H1 (cell line): Measurements from ENCODE around the gene HIVEP3. TPM values are rescaled to one million over a fixed set of nuclear protein-coding genes. Genes with fewer than 3 reads are reported as not detected.
A peak's percentile ranks its signal among the peaks of the same experiment; 100 is the strongest.

Source experiments
- CTCF ChIA-PET: fragments of 300-600 bp; sonication (Branson Sonifier 250); formaldehyde crosslinking; loops from one replicate; lab custom pipeline; 2021; ENCODE audit not compliant: partially characterized antibody; lab: Charles Lee
- POLR2A ChIA-PET: fragments of 300-600 bp; sonication (Branson Sonifier 250); formaldehyde crosslinking; loops from one replicate; lab custom pipeline; 2021; ENCODE audit warnings: inconsistent platforms; ENCODE audit not compliant: partially characterized antibody; lab: Charles Lee
- DNase-seq, 2 experiments: peaks; one replicate each; pipeline versions ENCODE4 v3.0.0 to v3.0.0-alpha.2; 2010 to 2022; ENCODE audit warnings: low spot score in 2 of 2, low read depth in 1 of 2, mixed read lengths in 1 of 2
- FAIRE-seq: peaks from 2 replicates; lab custom pipeline; 2011; peaks lifted over from hg19 to GRCh38; lab: Jason Lieb, UNC
- H2AFZ ChIP-seq: 2 replicates; pipeline ENCODE4 v1.8.1; 2012; ENCODE audit warnings: low read length, inconsistent platforms
- H2AK5ac ChIP-seq: 2 replicates; pipeline ENCODE4 v1.6.1; 2013; ENCODE audit warnings: low read depth, low read length
- H2BK120ac ChIP-seq: replicated peaks from 2 replicates; pipeline ENCODE3; 2013; ENCODE audit warnings: low read depth, low read length, inconsistent platforms
- H2BK12ac ChIP-seq: 2 replicates; pipeline ENCODE4 v1.6.1; 2013; ENCODE audit warnings: low read depth, low read length
- H2BK15ac ChIP-seq: 2 replicates; pipeline ENCODE4 v1.6.1; 2013; ENCODE audit warnings: low read length
- H2BK20ac ChIP-seq: 2 replicates; pipeline ENCODE4 v1.6.1; 2013; ENCODE audit warnings: low read length
- H2BK5ac ChIP-seq: 2 replicates; pipeline ENCODE4 v1.6.1; 2013; ENCODE audit warnings: low read depth, low read length
- H3K14ac ChIP-seq: 2 replicates; pipeline ENCODE4 v1.6.1; 2013; ENCODE audit warnings: inconsistent platforms; ENCODE audit not compliant: insufficient read length
- H3K18ac ChIP-seq: 2 replicates; pipeline ENCODE4 v1.6.1; 2013; ENCODE audit warnings: low read length; ENCODE audit errors: extremely low read depth
- H3K23ac ChIP-seq: 2 replicates; pipeline ENCODE4 v1.6.1; 2013; ENCODE audit warnings: inconsistent platforms; ENCODE audit not compliant: insufficient read length
- H3K23me2 ChIP-seq: 2 replicates; pipeline ENCODE4 v1.6.1; 2013; ENCODE audit warnings: low read depth, low read length
- H3K27ac ChIP-seq: 2 replicates; pipeline ENCODE4 v1.6.1; 2011; ENCODE audit warnings: low read depth, low read length, inconsistent platforms
- H3K27me3 ChIP-seq, 4 experiments: replicated peaks in 1 of 4; 1 replicate in 1 of 4; 2 replicates in 3 of 4; pipeline versions ENCODE4 v1.6.1 to v1.8.1; 2011 to 2013; ENCODE audit warnings: low read length in 3 of 4, mild to moderate bottlenecking in 3 of 4, inconsistent platforms in 2 of 4, mixed read lengths in 2 of 4, moderate library complexity in 1 of 4; ENCODE audit not compliant: control insufficient read depth in 3 of 4, insufficient read depth in 3 of 4; ENCODE audit errors: extremely low read depth in 1 of 4
- H3K36me3 ChIP-seq, 4 experiments: 2 replicates each; pipeline versions ENCODE4 v1.6.1 to v1.8.1; 2011 to 2013; ENCODE audit warnings: mild to moderate bottlenecking in 4 of 4, low read length in 3 of 4, moderate library complexity in 2 of 4, control low read depth in 1 of 4, inconsistent platforms in 1 of 4; ENCODE audit not compliant: insufficient read depth in 4 of 4, control insufficient read depth in 2 of 4
- H3K4ac ChIP-seq: replicated peaks from 2 replicates; pipeline ENCODE3; 2013; ENCODE audit warnings: low read length, low read depth, mixed read lengths, inconsistent platforms; ENCODE audit not compliant: insufficient read length
- H3K4me1 ChIP-seq, 4 experiments: replicated peaks in 1 of 4; 1 replicate in 1 of 4; 2 replicates in 3 of 4; pipeline versions ENCODE4 v1.6.1 to v1.8.1; 2011 to 2013; ENCODE audit warnings: low read length in 3 of 4, inconsistent platforms in 2 of 4, mixed read lengths in 1 of 4; ENCODE audit not compliant: insufficient read depth in 4 of 4, control insufficient read depth in 3 of 4
- H3K4me2 ChIP-seq, 2 experiments: 2 replicates each; pipeline versions ENCODE4 v1.6.1 to v1.8.1; 2011 to 2013; ENCODE audit warnings: low read depth in 2 of 2, low read length in 2 of 2, control low read depth in 1 of 2, inconsistent platforms in 1 of 2, mild to moderate bottlenecking in 1 of 2; ENCODE audit not compliant: insufficient read depth in 1 of 2
- H3K4me3 ChIP-seq, 4 experiments: fragments of 200-600, 300-600 bp in 1 of 4; sonication (generic), shearing (Covaris generic), sonication (Bioruptor Twin) in 1 of 4; 2 replicates each; pipeline versions ENCODE4 v1.5.1 to v1.8.1; 2011 to 2016; ENCODE audit warnings: low read length in 4 of 4, low read depth in 3 of 4, control low read depth in 2 of 4, inconsistent platforms in 2 of 4, mild to moderate bottlenecking in 2 of 4, mixed read lengths in 1 of 4, moderate library complexity in 1 of 4; ENCODE audit not compliant: insufficient read depth in 2 of 4; ENCODE audit errors: extremely low read depth in 1 of 4
- H3K56ac ChIP-seq: replicated peaks from 2 replicates; pipeline ENCODE3; 2013; ENCODE audit warnings: low read depth, mild to moderate bottlenecking, mixed read lengths, low read length, inconsistent platforms; ENCODE audit not compliant: insufficient read length
- H3K79me1 ChIP-seq: 2 replicates; pipeline ENCODE4 v1.6.1; 2013; ENCODE audit warnings: low read depth, low read length, control low read depth
- H3K79me2 ChIP-seq, 2 experiments: 2 replicates each; pipeline versions ENCODE4 v1.6.1 to v1.8.1; 2012 to 2013; ENCODE audit warnings: low read length in 2 of 2, mild to moderate bottlenecking in 2 of 2, inconsistent platforms in 1 of 2; ENCODE audit not compliant: insufficient read depth in 2 of 2, control insufficient read depth in 1 of 2
- H3K9ac ChIP-seq, 4 experiments: replicated peaks in 1 of 4; 1 replicate in 1 of 4; 2 replicates in 3 of 4; pipeline versions ENCODE4 v1.6.1 to v1.8.1; 2011 to 2013; ENCODE audit warnings: low read depth in 3 of 4, low read length in 3 of 4, control low read depth in 2 of 4, mild to moderate bottlenecking in 2 of 4, moderate library complexity in 2 of 4, inconsistent platforms in 1 of 4; ENCODE audit errors: extremely low read depth in 1 of 4
- H3K9me3 ChIP-seq, 2 experiments: 2 replicates each; pipeline versions ENCODE4 v1.6.1 to v1.8.1; 2012 to 2013; ENCODE audit warnings: mild to moderate bottlenecking in 2 of 2, moderate library complexity in 2 of 2, control low read depth in 1 of 2, inconsistent platforms in 1 of 2, low read depth in 1 of 2, low read length in 1 of 2, mixed read lengths in 1 of 2; ENCODE audit not compliant: insufficient read depth in 2 of 2
- H4K20me1 ChIP-seq, 2 experiments: replicated peaks in 1 of 2; 2 replicates each; pipeline versions ENCODE3 to v1.8.1; 2011 to 2013; ENCODE audit warnings: inconsistent platforms in 2 of 2, low read length in 2 of 2, mild to moderate bottlenecking in 1 of 2; ENCODE audit not compliant: insufficient read depth in 2 of 2, control insufficient read depth in 1 of 2
- H4K5ac ChIP-seq: 2 replicates; pipeline ENCODE4 v1.6.1; 2013; ENCODE audit warnings: low read length, low read depth, mixed read lengths, inconsistent platforms; ENCODE audit not compliant: insufficient read length
- H4K8ac ChIP-seq: 2 replicates; pipeline ENCODE4 v1.8.0; 2013; ENCODE audit warnings: mild to moderate bottlenecking, moderate library complexity, low read length, inconsistent platforms; ENCODE audit not compliant: insufficient read depth; ENCODE audit errors: extremely low read depth
- H4K91ac ChIP-seq: replicated peaks from 2 replicates; pipeline ENCODE3; 2013; ENCODE audit warnings: low read length, mixed read lengths, inconsistent platforms; ENCODE audit not compliant: insufficient read length
- POU5F1 ChIP-seq: IDR thresholded peaks from 2 replicates; pipeline ENCODE4 v1.6.1; 2011; ENCODE audit warnings: low read depth, mild to moderate bottlenecking, low read length, moderate library complexity
- WGBS, 2 experiments: shearing (Covaris generic) in 1 of 2; methylation state at CpG; one replicate each; pipeline versions ENCODE4 v1.1.6 to v1.1.7; 2013 to 2015; ENCODE audit warnings: low lambda C conversion rate in 2 of 2, mixed read lengths in 2 of 2, inconsistent platforms in 1 of 2, low coverage in 1 of 2, missing lambda C conversion rate in 1 of 2; ENCODE audit not compliant: insufficient replicate concordance in 2 of 2, insufficient coverage in 1 of 2, insufficient read length in 1 of 2; ENCODE audit errors: extremely low coverage in 1 of 2, missing lambda C conversion rate in 1 of 2; 5-methylcytosine and 5-hydroxymethylcytosine counted together
- polyA plus RNA-seq, 7 experiments: library from polyadenylated mRNA; depleted of rRNA in 3 of 7; stranded (reverse) in 5 of 7; unstranded in 2 of 7; fragments of >200 nt in 5 of 7; fragments of 200-250 nt in 2 of 7; gene quantifications; 1 replicate in 5 of 7; 2 replicates in 1 of 7; 4 replicates in 1 of 7; pipeline versions ENCODE4 v1.2.1 to v1.2.3, GENCODE V29; 2011 to 2013; ENCODE audit warnings: missing spikeins in 2 of 7, mixed read lengths in 2 of 7
- total RNA-seq: library from RNA; stranded (reverse); fragmentation: NEBNext Ultra II Directional; extraction: Animal tissue kit (Norgen Biotek cat#: 25700); gene quantifications from 2 replicates; pipeline ENCODE4 v1.2.1, GENCODE V29; 2021

Gene HIVEP3
- total and polyA plus RNA-seq, 2 of the 8 experiments (the other 6 are each of a cell fraction or from before 2014, with no cell fraction given) = 0.24 to 0.69 TPM

- Histone ChIP-seq H3K56ac (no peak overlapping the region), H4K20me1 (no peaks in the 10 kb centered on the region), H3K23me2 (no peaks in the 10 kb centered on the region), H3K4me1 (peaks cover 0 to 7% (median 3%) of the 10 kb centered on the region in 4 experiments; a peak in 4 of 7 replicates), H3K27ac (no peak overlapping the region), H2BK120ac (no peak overlapping the region), H3K23ac (no peak overlapping the region), H3K9ac (no peak overlapping the region), H3K9me3 (no peaks in the 10 kb centered on the region), H3K18ac (peak overlapping the region; percentile 4; the same call in 1 of the 2 replicates), H4K5ac (no peak overlapping the region), H3K36me3 (no peaks in the 10 kb centered on the region), H4K91ac (no peak overlapping the region), H2AFZ (peak overlapping the region; percentile 85; the same call in 1 of the 2 replicates), H2BK20ac (no peak overlapping the region), H3K4ac (no peak overlapping the region), H3K27me3 (no peaks in the 10 kb centered on the region; a peak in 1 of 7 replicates), H2BK15ac (0 out of 2 replicates have a peak overlapping the region, but pooled peaks have one; percentile 85), H2AK5ac (no peak overlapping the region), H2BK5ac (0 out of 2 replicates have a peak overlapping the region, but pooled peaks have one; percentile 8), H4K8ac (peak overlapping the region; percentile 43; the same call in 1 of the 2 replicates), H3K4me2 (no peak overlapping the region), H3K79me1 (no peaks in the 10 kb centered on the region), H3K14ac (no peak overlapping the region), H3K79me2 (no peaks in the 10 kb centered on the region), H3K4me3 (no peak overlapping the region), H2BK12ac (no peak overlapping the region)
- WGBS, 2 experiments = 89% methylated on average over 10 of the region's 12 CpGs; no CpG with 5 or more reads in 1 of the 2 experiments
- FAIRE-seq = no peak
- TF ChIP-seq POU5F1 = no peak
- DNase-seq = no peak
- POLR2A ChIA-PET = no interaction called here
- CTCF ChIA-PET = interaction anchor here (0.5 to 1.6 kb wide), 3 partner anchors 19 to 63 kb away, joined by 3 read pairs; no protein-coding TSS in a partner anchor
These were observed 202.3 kb downstream of the HIVEP3 start for GRCh38 chr1:41716188-41717130.
